GM18951 (cell line): ENCODE results near the gene SEC24B.

Experiments
- POLR2A ChIP-seq: IDR thresholded peaks from 4 replicates; pipeline ENCODE4 v1.6.1; 2011; ENCODE audit warnings: mild to moderate bottlenecking; ENCODE audit not compliant: insufficient read length, insufficient read depth; ENCODE audit errors: extremely low read depth
- in situ Hi-C: fragments of 300-500 bp; cut with MboI; formaldehyde crosslinking; loops from one replicate; pipeline ENCODE4 v1.12.0; 2022; ENCODE audit warnings: low sequenced_read_pairs, mixed read lengths, inconsistent platforms; ENCODE audit not compliant: unreplicated experiment

SEC24B gene

GRCh38 chr4:109412776-109413175 is 20.8 kb upstream of the SEC24B start:
- in situ Hi-C loops = loop anchor here (10.0 kb wide), 1 partner anchor 562 kb away; no protein-coding TSS in a partner anchor

GRCh38 chr4:109414938-109415337 is 18.7 kb upstream of the SEC24B start:
- no peak for TF ChIP-seq POLR2A
- in situ Hi-C loops = loop anchor here (10.0 kb wide), 1 partner anchor 560 kb away; no protein-coding TSS in a partner anchor

More at GRCh38 chr4:109412776-109413175, 20.8 kb upstream of the SEC24B start:
- no peak for TF ChIP-seq POLR2A

GRCh38 chr4:109418588-109418987 is 15.0 kb upstream of the SEC24B start:
- in situ Hi-C loops = loop anchor here (10.0 kb wide), 1 partner anchor 556 kb away; no protein-coding TSS in a partner anchor

GRCh38 chr4:109419679-109420078 is 13.9 kb upstream of the SEC24B start:
- in situ Hi-C loops = loop anchor here (10.0 kb wide), 2 partner anchors 385 to 555 kb away; partner anchors contain the start of gene CFI
- TF ChIP-seq POLR2A = no peak

More at GRCh38 chr4:109418588-109418987, 15.0 kb upstream of the SEC24B start:
- no peak for TF ChIP-seq POLR2A

- TF ChIP-seq POLR2A = no peak
- in situ Hi-C loops = loop anchor here (10.0 kb wide), 1 partner anchor 381 kb away; the partner anchor contains the start of gene CFI
Observed at GRCh38 chr4:109424093-109424841, 9.3 kb upstream of the SEC24B start.

- no peak for TF ChIP-seq POLR2A
- in situ Hi-C loops = loop anchor here (10.0 to 25.0 kb wide), 2 partner anchors 237 to 379 kb away; partner anchors contain the start of gene CFI
Observed at GRCh38 chr4:109425405-109425804, 8.2 kb upstream of the SEC24B start.

- in situ Hi-C loops = loop anchor here (10.0 to 25.0 kb wide), 2 partner anchors 233 to 375 kb away; partner anchors contain the start of gene CFI
- TF ChIP-seq POLR2A = no peak
Observed at GRCh38 chr4:109429545-109429944, 4.1 kb upstream of the SEC24B start.

- in situ Hi-C loops = loop anchor here (25.0 kb wide), 1 partner anchor 230 kb away; no protein-coding TSS in a partner anchor
- TF ChIP-seq POLR2A = no peak
Observed at GRCh38 chr4:109432203-109432602, 1.4 kb upstream of the SEC24B start.

GRCh38 chr4:109432696-109433095 is 919 bp upstream of the SEC24B start:
- TF ChIP-seq POLR2A = no peak
- in situ Hi-C loops = loop anchor here (25.0 kb wide), 1 partner anchor 230 kb away; no protein-coding TSS in a partner anchor

- in situ Hi-C loops = loop anchor here (25.0 kb wide), 1 partner anchor 228 kb away; no protein-coding TSS in a partner anchor
- TF ChIP-seq POLR2A = no peak
Observed at GRCh38 chr4:109434007-109434971, 674 bp downstream of the SEC24B start.

- in situ Hi-C loops = loop anchor here (25.0 kb wide), 1 partner anchor 227 kb away; no protein-coding TSS in a partner anchor
- TF ChIP-seq POLR2A = no peak
Observed at GRCh38 chr4:109435635-109436034, 2.0 kb downstream of the SEC24B start.

- in situ Hi-C loops = loop anchor here (25.0 kb wide), 1 partner anchor 226 kb away; no protein-coding TSS in a partner anchor
- no peak for TF ChIP-seq POLR2A
Observed at GRCh38 chr4:109436504-109436903, 2.9 kb downstream of the SEC24B start.

GRCh38 chr4:109440948-109441347 is 7.3 kb downstream of the SEC24B start:
- no peak for TF ChIP-seq POLR2A
- in situ Hi-C loops = loop anchor here (25.0 kb wide), 1 partner anchor 221 kb away; no protein-coding TSS in a partner anchor
